Nucleus accumbens (tissue), 56 donors: ENCODE results near the gene SPACDR.

Experiments
- DNase-seq, 56 donors: peaks; one replicate each; lab custom pipeline; 2025; lab: John Stamatoyannopoulos, UW

Gene SPACDR

DNA sequence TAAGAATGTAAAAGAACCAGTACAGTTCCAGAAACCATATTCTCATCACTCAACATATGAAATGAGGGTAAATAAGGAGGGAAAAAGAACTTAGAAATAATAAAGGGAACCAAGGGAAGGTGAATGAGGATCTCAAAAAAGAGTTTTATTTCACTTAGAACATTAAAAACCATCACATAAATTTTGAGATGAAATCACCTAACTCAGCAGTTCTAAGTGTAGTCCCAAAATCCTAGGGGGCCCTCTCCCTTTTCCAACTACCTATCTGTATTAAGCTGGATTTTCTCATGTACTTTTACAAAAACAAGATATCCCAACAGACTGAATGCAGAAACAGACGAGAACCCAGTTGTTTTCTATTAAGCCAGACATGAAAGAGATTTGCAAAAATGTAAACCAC is 38.7 kb downstream of the SPACDR start:
- DNase-seq: no peak

DNA sequence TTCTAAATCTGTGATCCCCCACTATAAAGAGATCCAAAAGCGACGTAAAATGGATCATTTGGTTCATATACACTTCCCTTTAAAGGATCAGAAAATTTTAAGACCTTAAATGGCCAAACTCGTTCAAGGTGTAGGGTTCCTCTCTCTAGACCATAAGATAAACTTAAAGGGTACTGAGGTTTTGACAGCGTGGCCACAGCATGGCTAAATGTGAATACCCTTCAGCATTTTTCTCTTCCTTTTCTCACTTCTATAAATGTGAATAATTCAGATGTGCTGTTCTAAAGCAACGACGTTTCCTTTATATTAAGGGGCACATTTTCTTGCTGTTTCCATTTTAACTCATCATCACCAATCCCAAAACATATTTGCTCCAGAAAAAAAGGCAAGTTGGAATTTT is 40.7 kb downstream of the SPACDR start:
- no peak for DNase-seq

DNA sequence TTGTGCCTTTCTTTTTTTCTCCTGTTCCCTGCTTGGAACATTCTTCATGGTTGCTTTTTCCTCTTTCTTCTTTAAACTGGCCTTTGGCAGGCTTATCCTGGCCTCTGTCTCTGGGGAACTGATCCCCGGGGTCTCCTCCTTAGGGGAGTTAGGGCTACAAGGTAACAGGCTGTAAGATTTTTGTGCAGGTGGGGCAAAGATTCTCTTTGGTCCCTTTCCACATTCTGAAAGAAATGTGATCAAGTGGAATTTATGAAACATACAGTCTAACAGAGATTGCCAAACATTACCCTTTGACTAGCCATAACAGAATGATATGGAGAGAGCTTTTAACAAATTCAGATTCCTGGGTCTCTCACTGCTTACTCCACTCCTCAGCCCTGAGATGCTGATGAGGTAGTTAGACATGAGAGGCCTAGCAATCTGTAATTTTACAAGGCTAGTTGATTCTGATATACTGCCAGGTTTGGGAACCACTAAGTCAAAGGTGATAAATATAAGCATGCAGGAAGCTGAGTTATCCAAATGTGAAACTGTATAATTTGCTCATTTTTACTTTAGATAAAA is 44.3 kb downstream of the SPACDR start:
- DNase-seq: no peak

DNA sequence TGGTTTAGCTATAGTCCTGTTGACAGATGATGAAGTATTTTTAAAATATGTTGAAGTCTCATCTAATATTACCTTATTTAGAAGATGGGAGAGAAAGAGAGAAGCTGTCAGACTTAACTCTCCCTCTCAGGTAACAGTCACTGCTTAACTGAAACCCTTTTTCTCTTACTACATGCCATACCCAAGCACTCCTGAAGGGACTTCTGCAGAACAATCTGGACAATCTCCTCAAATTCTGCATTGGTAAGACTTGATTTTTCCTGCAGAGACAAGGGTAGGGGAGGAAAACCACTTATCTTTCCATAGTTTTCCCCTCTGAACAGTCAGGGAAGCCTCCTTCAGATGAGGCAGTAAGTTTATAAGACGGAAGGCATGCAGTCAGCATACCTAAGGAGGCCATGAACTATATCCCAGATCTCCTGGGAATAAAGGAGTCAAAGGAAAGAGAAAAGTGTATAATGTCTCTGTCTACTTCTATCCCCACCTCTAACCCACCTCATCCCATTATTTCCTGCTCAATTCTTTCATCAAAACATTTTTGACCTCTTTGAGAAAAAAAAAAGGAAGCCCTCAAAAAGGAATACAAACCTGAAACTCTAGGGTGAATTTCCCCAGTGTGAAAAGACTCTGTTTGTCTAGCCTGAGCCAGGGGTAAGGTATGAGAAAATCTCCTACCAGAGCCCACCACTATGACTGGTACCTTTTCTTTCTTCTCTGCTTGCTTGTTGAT is 45.0 kb downstream of the SPACDR start:
- no peak for DNase-seq

DNA sequence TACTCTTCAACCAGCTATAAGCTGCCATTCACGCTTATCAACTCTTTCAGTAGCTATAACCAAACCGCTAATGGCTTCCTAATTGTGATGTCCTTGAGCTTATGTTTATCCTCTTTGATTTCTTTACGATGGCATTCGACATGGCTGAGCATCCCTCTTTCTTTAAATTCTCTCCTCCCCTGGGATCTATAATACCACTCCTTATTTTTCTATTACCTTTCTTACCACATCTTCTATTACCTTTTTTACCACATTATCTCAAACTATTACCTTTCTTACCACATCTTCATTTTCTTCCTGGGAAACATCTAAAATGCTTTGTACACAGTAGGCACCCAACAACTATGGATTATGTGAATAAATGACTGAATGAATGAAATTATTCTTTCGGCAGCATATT is 48.6 kb downstream of the SPACDR start:
- no peak for DNase-seq

DNA sequence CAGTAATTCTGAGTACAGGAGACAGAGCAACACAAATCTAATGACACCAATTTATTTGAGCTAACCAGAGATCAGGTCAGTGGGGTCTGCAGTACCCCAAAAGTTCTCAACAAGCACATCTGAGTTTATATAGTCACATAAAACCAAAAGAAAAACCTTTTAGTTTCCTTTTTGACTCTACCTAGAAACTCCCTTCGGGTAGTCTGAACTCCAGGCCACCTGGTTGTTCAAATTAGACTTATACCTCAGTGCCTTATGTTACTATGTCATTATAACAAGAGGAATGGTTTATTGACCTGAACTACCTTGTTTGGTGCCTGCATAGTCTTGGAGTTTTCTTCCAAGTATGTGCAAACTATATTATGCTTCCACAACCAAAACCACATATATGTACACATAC is 50.2 kb downstream of the SPACDR start:
- DNase-seq: no peak

DNA sequence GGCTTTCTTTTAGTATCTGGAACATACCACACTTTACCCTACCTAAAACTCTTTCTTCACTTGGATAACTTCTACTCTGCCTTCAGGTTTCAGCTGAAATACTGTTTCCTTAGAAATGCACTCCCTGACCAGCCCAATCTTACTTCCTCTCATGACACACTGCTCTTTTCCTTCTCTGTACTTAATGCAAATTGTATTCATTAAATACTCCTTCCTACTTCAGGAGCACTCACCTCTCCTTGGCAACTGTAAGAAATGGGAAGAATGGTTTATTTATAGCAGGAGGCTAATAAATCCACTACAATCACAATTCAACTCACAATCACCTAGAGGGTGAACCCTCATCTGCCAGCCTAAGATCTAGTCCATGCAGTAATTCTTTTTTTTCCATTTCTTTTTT is 50.7 kb downstream of the SPACDR start:
- DNase-seq: no peak

DNA sequence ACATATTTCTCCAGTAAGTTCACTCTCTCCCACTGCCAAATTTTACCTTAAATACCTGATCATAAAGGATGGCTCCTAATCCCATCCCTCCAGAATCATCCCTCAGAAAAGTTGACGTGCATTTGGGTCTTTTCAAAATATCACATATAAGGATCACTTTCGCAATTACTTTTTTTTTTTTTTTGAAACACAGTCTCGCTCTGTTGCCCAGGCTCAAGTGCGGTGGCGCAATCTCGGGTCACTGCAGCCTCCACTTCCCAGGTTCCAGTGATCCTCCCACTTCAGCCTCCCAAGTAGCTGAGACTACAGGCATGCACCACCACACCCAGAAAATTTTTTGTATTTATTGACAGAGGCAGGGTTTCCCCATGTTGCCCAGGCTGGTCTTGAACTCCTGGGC is 53.0 kb downstream of the SPACDR start:
- no peak for DNase-seq

DNA sequence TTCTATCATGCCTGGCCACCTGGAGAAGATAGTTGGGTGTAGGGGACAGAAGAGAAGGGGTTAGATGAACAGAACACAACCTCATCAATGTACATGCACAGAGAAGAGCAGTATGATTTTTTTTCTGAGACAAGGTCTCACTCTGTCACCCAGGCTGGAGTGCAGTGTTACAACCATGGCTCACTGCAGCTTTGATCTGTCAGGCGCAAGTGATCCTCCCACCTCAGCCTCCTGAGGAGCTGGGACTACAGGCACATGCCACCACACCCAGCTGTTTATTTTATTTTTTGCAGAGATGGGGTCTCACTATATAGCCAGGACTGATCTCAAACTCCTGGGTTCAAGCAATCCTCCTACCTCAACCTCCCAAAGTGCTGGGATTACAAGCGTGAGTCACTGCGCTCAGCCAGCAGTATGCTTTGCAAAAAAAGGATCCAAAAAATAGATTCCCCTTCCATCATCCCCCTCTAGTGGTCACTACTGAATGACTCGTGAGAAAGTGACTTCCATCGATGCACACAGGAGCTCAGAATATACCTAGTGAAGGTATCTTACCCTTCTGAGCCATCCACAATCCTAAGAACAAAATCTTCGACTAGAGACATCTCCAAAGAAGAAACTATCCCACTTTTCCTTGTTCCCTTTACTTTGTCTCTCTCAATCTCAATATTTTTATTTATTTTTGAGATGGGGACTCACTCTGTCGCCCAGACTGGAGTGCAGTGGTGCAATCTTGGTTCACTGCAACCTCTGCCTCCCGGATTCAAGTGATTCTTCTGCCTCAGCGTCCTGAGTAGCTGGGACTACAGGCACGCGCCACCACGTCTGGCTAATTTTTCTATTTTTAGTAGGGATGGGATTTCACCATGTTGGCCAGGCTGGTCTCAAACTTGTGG is 56.5 kb downstream of the SPACDR start:
- DNase-seq: no peak

DNA sequence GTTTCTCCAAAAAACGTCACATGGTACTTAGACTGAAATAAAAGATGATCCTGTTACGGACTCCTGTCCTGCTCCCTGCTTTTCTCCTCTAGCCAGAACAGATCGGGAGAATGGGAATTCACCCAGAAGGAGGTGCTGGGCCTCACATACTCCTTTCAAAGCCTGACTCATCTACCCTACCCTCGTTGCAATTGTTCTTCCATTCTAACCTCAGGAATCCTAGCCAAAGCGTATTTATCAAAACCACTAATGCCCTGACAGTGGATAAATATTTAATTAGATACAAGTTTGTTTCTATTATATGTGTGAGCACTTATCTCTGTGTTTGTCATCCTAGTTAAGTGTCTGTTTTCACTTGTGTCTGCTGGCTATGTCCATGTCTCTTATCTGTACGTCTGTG is 57.3 kb downstream of the SPACDR start:
- no peak for DNase-seq
